Bronchial epithelial cell (primary cell): ENCODE measurements around the gene ARHGEF19. TPM values are rescaled to one million over a fixed set of nuclear protein-coding genes. Genes with fewer than 3 reads are reported as not detected.

Experiments
- DNase-seq: peaks from one replicate; pipeline ENCODE4 v3.0.0-alpha.2; 2010; ENCODE audit warnings: low read depth
- FAIRE-seq: peaks from 2 replicates; lab custom pipeline; 2011; peaks lifted over from hg19 to GRCh38; lab: Jason Lieb, UNC
- H3K27me3 ChIP-seq: 2 replicates; pipeline ENCODE4 v1.5.1; 2011; ENCODE audit warnings: low read length; ENCODE audit not compliant: control insufficient read depth, insufficient read depth
- H3K36me3 ChIP-seq: 2 replicates; pipeline ENCODE4 v1.5.1; 2011; ENCODE audit warnings: low read length; ENCODE audit not compliant: control insufficient read depth, insufficient read depth
- H3K4me3 ChIP-seq: 2 replicates; pipeline ENCODE4 v1.5.1; 2011; ENCODE audit warnings: mild to moderate bottlenecking, low read depth, low read length, control low read depth
- CTCF ChIP-seq: IDR thresholded peaks from 2 replicates; pipeline ENCODE4 v1.5.1; 2011; ENCODE audit warnings: mild to moderate bottlenecking, moderate library complexity, low read length, control low read depth, inconsistent platforms; ENCODE audit not compliant: insufficient read depth, severe bottlenecking
- total RNA-seq: library from RNA; depleted of rRNA; stranded (reverse); fragments of >200 nt; gene quantifications from 2 replicates; pipeline ENCODE4 v1.2.1, GENCODE V29; 2014

The ARHGEF19 gene
- total RNA-seq, 1 donor from 2014 or later = 3.2 TPM

DNA sequence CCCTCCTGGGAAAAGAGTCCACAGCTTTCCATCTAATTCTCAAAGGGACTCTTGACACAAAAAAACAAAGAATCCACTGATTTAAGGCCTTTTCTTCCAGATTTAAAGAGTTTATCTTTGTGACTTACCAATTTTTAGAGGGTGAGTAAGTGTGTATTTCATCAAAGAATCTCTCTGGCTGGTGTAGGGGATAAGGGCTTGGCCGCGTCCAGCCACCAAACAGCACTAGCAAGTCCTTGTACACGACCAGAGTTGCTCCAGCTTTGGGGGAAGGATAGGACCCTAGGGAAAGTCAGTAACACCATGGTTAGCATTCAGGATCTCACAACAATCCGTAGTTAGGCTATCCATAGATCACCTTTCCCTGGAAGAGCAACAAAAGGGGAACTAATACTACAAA, 44.0 kb upstream of the ARHGEF19 start:
- no peaks in the 10 kb centered on the region for H3K27me3 ChIP-seq
- FAIRE-seq (no peak), DNase-seq (no peak)
- no peak overlapping the region for H3K4me3 ChIP-seq
- H3K36me3 ChIP-seq = peaks cover 11% of the 10 kb centered on the region
- TF ChIP-seq CTCF = no peak

GRCh38 chr1:16254263-16254928, 41.9 kb upstream of the ARHGEF19 start:
- H3K36me3 ChIP-seq = peaks cover 15% of the 10 kb centered on the region
- H3K4me3 ChIP-seq = no peak overlapping the region
- TF ChIP-seq CTCF = no peak
- FAIRE-seq (no peak), DNase-seq (no peak)
- H3K27me3 ChIP-seq = no peaks in the 10 kb centered on the region

DNA sequence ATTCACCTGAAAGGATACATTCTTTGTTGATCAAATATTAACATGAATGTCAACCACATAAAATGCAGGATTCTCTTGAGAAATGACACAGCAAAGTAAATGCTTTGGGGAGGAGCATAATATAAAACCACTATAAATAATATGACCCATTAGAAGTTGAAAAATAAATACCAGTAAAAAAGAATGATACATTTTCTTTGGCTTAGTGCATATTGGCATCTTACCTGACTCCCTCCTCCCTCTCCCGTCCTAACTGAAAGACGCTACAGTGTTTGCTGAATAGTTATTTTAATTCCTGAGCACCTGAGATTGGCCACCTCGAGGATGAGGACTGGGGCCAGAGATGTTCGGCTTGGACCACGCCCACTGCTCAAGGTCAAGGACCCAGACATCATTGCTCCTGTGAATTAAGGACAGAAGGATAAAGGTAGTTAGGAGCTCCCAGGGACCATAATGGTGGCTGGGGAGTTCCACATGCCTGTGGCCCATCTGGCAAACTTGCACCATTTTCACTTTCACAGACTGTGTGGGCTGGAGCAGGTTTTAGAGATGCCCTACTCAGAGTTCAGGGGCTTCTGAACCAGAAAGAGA, 41.0 kb upstream of the ARHGEF19 start:
- TF ChIP-seq CTCF = no peak
- Histone ChIP-seq H3K36me3 (peaks cover 15% of the 10 kb centered on the region), H3K4me3 (no peak overlapping the region), H3K27me3 (no peaks in the 10 kb centered on the region)
- FAIRE-seq (no peak), DNase-seq (no peak)

DNA sequence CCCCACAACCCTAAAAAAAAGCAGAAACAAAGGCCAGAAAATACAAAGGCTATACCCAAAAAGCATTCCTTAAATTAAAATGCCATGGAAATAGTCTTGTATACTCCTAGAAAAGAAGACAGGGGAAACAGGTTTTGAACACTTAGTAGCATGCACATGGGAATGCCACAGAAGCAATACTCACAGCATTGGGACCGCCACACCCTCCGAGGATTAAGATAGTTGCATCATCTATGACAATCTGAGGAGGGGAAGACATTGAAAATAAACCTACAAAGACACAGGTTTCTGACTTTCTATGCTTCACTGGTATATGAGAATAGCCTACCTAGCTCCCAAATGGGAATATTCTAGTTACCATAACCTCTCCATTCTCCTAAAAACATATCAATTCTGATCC, 40.5 kb upstream of the ARHGEF19 start:
- no peak for TF ChIP-seq CTCF
- Histone ChIP-seq H3K4me3 (no peak overlapping the region), H3K36me3 (peaks cover 15% of the 10 kb centered on the region), H3K27me3 (no peaks in the 10 kb centered on the region)
- DNase-seq (no peak), FAIRE-seq (no peak)

- Histone ChIP-seq H3K36me3 (peaks cover 15% of the 10 kb centered on the region), H3K4me3 (no peak overlapping the region), H3K27me3 (no peaks in the 10 kb centered on the region)
- DNase-seq (no peak), FAIRE-seq (no peak)
- no peak for TF ChIP-seq CTCF
Observed at GRCh38 chr1:16251381-16251780, 38.9 kb upstream of the ARHGEF19 start.
